Loucy (cell line): Measurements from ENCODE around the gene GIGYF2.

ENCODE experiments used
- CTCF ChIP-seq: fragments of 200-600 bp; sonication (generic); conservative IDR thresholded peaks from 2 replicates; pipeline ENCODE4 v1.5.1; 2014; ENCODE audit warnings: mild to moderate bottlenecking, antibody characterized with exemption, low read length
- EZH2phosphoT487 ChIP-seq: fragments of 200-600 bp; IDR thresholded peaks from 2 replicates; pipeline ENCODE4 v1.6.1; 2018; ENCODE audit warnings: antibody characterized with exemption, mild to moderate bottlenecking, moderate library complexity, borderline replicate concordance

DNA sequence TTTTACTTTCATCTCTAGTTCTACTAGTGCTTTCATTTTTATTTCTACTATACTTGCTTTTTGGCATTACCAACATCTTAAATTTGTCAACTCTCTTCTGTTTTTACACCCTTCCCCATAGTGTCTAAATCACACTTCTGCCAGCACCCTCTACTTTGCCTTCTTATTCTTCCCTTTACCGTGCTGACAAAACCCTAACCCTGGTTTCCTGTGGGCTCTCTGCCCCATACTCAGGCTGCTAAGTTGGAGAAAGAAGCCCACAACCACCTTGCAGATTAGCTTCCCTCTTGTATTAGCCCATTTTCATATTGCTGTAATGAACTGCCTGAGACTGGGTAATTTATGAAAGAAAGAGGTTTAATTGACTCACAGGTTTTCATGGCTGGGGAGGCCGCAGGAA is 24.8 kb downstream of the GIGYF2 start:
- no peak for TF ChIP-seq CTCF
- no peak for TF ChIP-seq EZH2phosphoT487
